Measurements from ENCODE around the gene EXO5. TPM values are rescaled to one million over a fixed set of nuclear protein-coding genes. Genes with fewer than 3 reads are reported as not detected.
"Not testable (repeated sequence)": the region's sequence is repeated elsewhere in the genome, so short reads cannot be mapped to it uniquely, and the experiment has no call there.

EXO5 gene, protein sequence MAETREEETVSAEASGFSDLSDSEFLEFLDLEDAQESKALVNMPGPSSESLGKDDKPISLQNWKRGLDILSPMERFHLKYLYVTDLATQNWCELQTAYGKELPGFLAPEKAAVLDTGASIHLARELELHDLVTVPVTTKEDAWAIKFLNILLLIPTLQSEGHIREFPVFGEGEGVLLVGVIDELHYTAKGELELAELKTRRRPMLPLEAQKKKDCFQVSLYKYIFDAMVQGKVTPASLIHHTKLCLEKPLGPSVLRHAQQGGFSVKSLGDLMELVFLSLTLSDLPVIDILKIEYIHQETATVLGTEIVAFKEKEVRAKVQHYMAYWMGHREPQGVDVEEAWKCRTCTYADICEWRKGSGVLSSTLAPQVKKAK
- total RNA-seq = 1 to 10 TPM; 6.6 to 6.7 TPM

GRCh38 chr1:40508375-40509341 is at the start of gene EXO5:
Gene EXO5, plus strand, starts transcription at chr1:40508767. Its CDS starts 5,778 bp downstream, at chr1:40514545.
- H3K9me3 Mint-ChIP-seq = peaks cover 12% of the 10 kb centered on the region
- peaks cover 7% of the 10 kb centered on the region for H3K4me1 Mint-ChIP-seq
- peak within 1 kb of the TSS; percentile 85 for H3K4me3 Mint-ChIP-seq
- peak within 1 kb of the TSS; percentile 88 for H3K27ac Mint-ChIP-seq
- peak; percentile 99 for ATAC-seq (replicated peaks)
- H3K36me3 Mint-ChIP-seq (ENCODE audit: low read depth) = peaks cover 22% of the 10 kb centered on the region
- no peaks in the 10 kb centered on the region for H3K27me3 Mint-ChIP-seq

GRCh38 chr1:40462956-40463590 is 45.5 kb upstream of the EXO5 start:
- Mint-ChIP-seq H3K27ac (no peak overlapping the region), H3K36me3 (ENCODE audit: low read depth) (peaks cover 57% of the 10 kb centered on the region), H3K27me3 (no peaks in the 10 kb centered on the region), H3K4me1 (no peaks in the 10 kb centered on the region), H3K4me3 (no peak overlapping the region), H3K9me3 (peaks cover 50% of the 10 kb centered on the region)
- no peak for ATAC-seq (replicated peaks)

GRCh38 chr1:40469327-40469726 is 39.2 kb upstream of the EXO5 start:
- Mint-ChIP-seq H3K4me1 (no peaks in the 10 kb centered on the region), H3K36me3 (ENCODE audit: low read depth) (peaks cover 6% of the 10 kb centered on the region), H3K27me3 (no peaks in the 10 kb centered on the region), H3K27ac (no peak overlapping the region), H3K9me3 (peaks cover 46% of the 10 kb centered on the region), H3K4me3 (no peak overlapping the region)
- ATAC-seq (replicated peaks) = no peak

GRCh38 chr1:40475268-40475667 is 33.3 kb upstream of the EXO5 start:
- Mint-ChIP-seq H3K27me3 (no peaks in the 10 kb centered on the region), H3K36me3 (ENCODE audit: low read depth) (no peaks in the 10 kb centered on the region), H3K9me3 (peaks cover 28% of the 10 kb centered on the region), H3K4me3 (no peak overlapping the region), H3K27ac (no peak overlapping the region), H3K4me1 (peaks cover 16% of the 10 kb centered on the region)
- ATAC-seq (replicated peaks) = no peak

GRCh38 chr1:40476924-40477677 is 31.5 kb upstream of the EXO5 start, which contains the start of gene ZFP69:
Gene ZFP69, plus strand, starts transcription at chr1:40477290. Its CDS starts 2,072 bp downstream, at chr1:40479362.
- H3K4me1 Mint-ChIP-seq = peaks cover 16% of the 10 kb centered on the region
- H3K27me3 Mint-ChIP-seq = no peaks in the 10 kb centered on the region
- peaks cover 9% of the 10 kb centered on the region for H3K36me3 Mint-ChIP-seq (ENCODE audit: low read depth)

GRCh38 chr1:40477678-40478053 is 30.9 kb upstream of the EXO5 start:
- Mint-ChIP-seq H3K4me3 (peak overlapping the region; percentile 81), H3K36me3 (ENCODE audit: low read depth) (peaks cover 15% of the 10 kb centered on the region), H3K4me1 (peaks cover 16% of the 10 kb centered on the region), H3K9me3 (peaks cover 25% of the 10 kb centered on the region), H3K27me3 (no peaks in the 10 kb centered on the region), H3K27ac (no peak overlapping the region)
- ATAC-seq (replicated peaks) = peak; percentile 49

More at GRCh38 chr1:40476924-40477677, 31.5 kb upstream of the EXO5 start, which contains the start of gene ZFP69:
- peak; percentile 89 for ATAC-seq (replicated peaks)
- Mint-ChIP-seq H3K27ac (peak within 1 kb of the TSS; percentile 53), H3K9me3 (peaks cover 22% of the 10 kb centered on the region), H3K4me3 (peak within 1 kb of the TSS; percentile 81)

DNA sequence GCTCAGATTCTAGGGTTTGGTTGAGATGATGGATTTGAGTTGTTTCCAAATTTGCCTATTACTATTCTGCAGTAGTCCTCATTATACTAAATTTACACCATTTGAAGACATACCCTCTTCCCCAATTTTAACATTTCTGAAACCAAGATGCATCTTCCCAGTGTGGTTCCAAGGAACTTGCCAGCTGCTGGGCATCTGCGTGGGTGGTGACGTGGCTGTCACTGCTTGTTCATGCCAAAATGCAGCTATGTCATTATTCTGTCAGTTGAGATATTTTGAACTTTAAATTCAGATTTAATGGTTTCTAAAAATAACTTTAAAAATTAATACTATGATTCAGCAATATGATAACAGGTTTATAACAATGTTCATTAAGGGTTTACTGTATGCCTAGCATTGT is 30.3 kb upstream of the EXO5 start:
- peak overlapping the region; percentile 81 for H3K4me3 Mint-ChIP-seq
- H3K4me1 Mint-ChIP-seq = peaks cover 16% of the 10 kb centered on the region
- no peak overlapping the region for H3K27ac Mint-ChIP-seq
- peaks cover 19% of the 10 kb centered on the region for H3K9me3 Mint-ChIP-seq
- H3K36me3 Mint-ChIP-seq (ENCODE audit: low read depth) = peaks cover 21% of the 10 kb centered on the region
- no peaks in the 10 kb centered on the region for H3K27me3 Mint-ChIP-seq
- ATAC-seq (replicated peaks) = no peak

DNA sequence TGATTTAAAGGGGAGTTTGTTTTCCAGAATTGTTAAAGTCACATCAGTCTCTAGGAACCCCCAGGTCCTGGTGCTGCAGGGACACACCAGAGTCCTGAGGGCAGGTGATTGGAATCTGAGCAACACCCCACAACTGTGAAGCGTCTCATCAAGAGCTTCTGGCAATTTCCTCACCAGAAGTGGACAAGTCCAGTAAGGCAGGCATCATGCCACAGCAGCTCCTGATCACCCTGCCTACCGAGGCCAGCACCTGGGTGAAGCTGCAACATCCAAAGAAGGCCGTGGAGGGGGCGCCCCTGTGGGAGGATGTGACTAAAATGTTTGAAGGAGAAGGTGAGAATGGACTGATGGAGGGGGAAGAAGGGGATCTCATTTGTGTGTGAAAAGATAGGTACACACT is 29.4 kb upstream of the EXO5 start:
- Mint-ChIP-seq H3K27me3 (no peaks in the 10 kb centered on the region), H3K4me3 (no peak overlapping the region), H3K27ac (no peak overlapping the region), H3K36me3 (ENCODE audit: low read depth) (peaks cover 28% of the 10 kb centered on the region), H3K9me3 (peaks cover 17% of the 10 kb centered on the region), H3K4me1 (peaks cover 16% of the 10 kb centered on the region)
- no peak for ATAC-seq (replicated peaks)

- H3K9me3 Mint-ChIP-seq = peaks cover 33% of the 10 kb centered on the region
- ATAC-seq (replicated peaks) = peak; percentile 40
- no peaks in the 10 kb centered on the region for H3K4me1 Mint-ChIP-seq
- no peaks in the 10 kb centered on the region for H3K27me3 Mint-ChIP-seq
- H3K27ac Mint-ChIP-seq = peak overlapping the region; percentile 35
- no peak overlapping the region for H3K4me3 Mint-ChIP-seq
- peaks cover 82% of the 10 kb centered on the region for H3K36me3 Mint-ChIP-seq (ENCODE audit: low read depth)
Measured at GRCh38 chr1:40495315-40495903, 13.2 kb upstream of the EXO5 start.

- not testable (repeated sequence) for ATAC-seq (replicated peaks); H3K27ac Mint-ChIP-seq; H3K27me3 Mint-ChIP-seq; H3K4me3 Mint-ChIP-seq; H3K4me1 Mint-ChIP-seq
- peaks cover 29% of the 10 kb centered on the region for H3K36me3 Mint-ChIP-seq (ENCODE audit: low read depth)
- H3K9me3 Mint-ChIP-seq = peaks cover 18% of the 10 kb centered on the region
Measured at GRCh38 chr1:40502651-40503050, 5.9 kb upstream of the EXO5 start.

- Mint-ChIP-seq H3K27ac (peak overlapping the region; percentile 88), H3K4me3 (peak overlapping the region; percentile 85), H3K9me3 (peaks cover 13% of the 10 kb centered on the region), H3K36me3 (ENCODE audit: low read depth) (peaks cover 24% of the 10 kb centered on the region), H3K4me1 (peaks cover 7% of the 10 kb centered on the region), H3K27me3 (no peaks in the 10 kb centered on the region)
- ATAC-seq (replicated peaks) = no peak
Measured at GRCh38 chr1:40507973-40508372, 594 bp upstream of the EXO5 start.

GRCh38 chr1:40519517-40519916 is 10.9 kb downstream of the EXO5 start:
- H3K9me3 Mint-ChIP-seq = peaks cover 23% of the 10 kb centered on the region

DNA sequence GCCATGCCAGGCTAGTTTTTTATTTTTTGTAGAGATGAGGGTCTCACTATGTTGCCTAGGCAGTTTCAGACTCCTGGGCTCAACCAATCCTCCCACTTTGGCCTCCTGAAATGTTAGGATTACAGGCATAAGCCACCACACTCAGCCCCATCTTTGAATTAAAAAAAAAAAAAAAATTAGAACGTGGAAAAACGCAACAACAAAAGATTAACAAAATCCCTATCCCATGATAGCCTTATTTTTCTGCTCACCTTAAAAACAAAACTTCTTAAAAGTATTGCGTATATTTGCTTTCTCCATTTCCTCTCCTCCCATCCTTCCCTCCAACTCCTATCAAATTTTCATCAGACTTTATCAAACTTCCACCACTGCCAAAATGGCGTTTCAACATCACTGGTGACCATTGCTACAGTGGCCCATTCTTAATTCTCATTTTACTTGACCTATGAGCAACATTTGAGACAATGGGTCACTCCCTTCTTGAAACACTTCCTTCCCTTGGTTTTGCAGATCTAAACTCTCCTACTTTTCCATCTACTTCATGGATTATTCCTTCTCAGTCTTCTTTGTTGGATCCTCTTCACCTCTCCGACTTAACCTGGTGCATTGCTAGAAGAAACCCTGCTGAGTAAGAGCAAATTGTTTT is 22.3 kb downstream of the EXO5 start:
- Mint-ChIP-seq H3K36me3 (ENCODE audit: low read depth) (peaks cover 8% of the 10 kb centered on the region), H3K9me3 (peaks cover 7% of the 10 kb centered on the region), H3K4me3 (peak overlapping the region; percentile 90), H3K4me1 (peaks cover 19% of the 10 kb centered on the region), H3K27ac (peak overlapping the region; percentile 90), H3K27me3 (no peaks in the 10 kb centered on the region)
- ATAC-seq (replicated peaks) = peak; percentile 3

More at GRCh38 chr1:40519517-40519916, 10.9 kb downstream of the EXO5 start:
- H3K36me3 Mint-ChIP-seq (ENCODE audit: low read depth) = peaks cover 17% of the 10 kb centered on the region
- no peaks in the 10 kb centered on the region for H3K4me1 Mint-ChIP-seq
- H3K27me3 Mint-ChIP-seq = no peaks in the 10 kb centered on the region
- no peak overlapping the region for H3K4me3 Mint-ChIP-seq
- no peak overlapping the region for H3K27ac Mint-ChIP-seq
- ATAC-seq (replicated peaks) = no peak
